Amniotic epithelial cell (primary cell): ENCODE results near the gene STK25.

Source experiments
- DNase-seq: peaks from one replicate; pipeline ENCODE4 v3.0.0-alpha.2; 2010; ENCODE audit warnings: low read depth

STK25 gene

GRCh38 chr2:241493092-241493491 is 15.3 kb downstream of the STK25 start:
- no peak for DNase-seq

- DNase-seq = no peak
These were observed 16.2 kb downstream of the STK25 start for GRCh38 chr2:241492174-241492565.

- DNase-seq = no peak
These were observed 16.7 kb downstream of the STK25 start for GRCh38 chr2:241491549-241492173.

- no peak for DNase-seq
These were observed 17.4 kb downstream of the STK25 start for GRCh38 chr2:241490825-241491506.

GRCh38 chr2:241489733-241490680 is 18.4 kb downstream of the STK25 start:
- no peak for DNase-seq

GRCh38 chr2:241489088-241489487 is 19.3 kb downstream of the STK25 start:
- no peak for DNase-seq

- DNase-seq = no peak
These were observed 23.0 kb downstream of the STK25 start for GRCh38 chr2:241485172-241485911.

- no peak for DNase-seq
These were observed 25.1 kb downstream of the STK25 start for GRCh38 chr2:241483305-241483704.

GRCh38 chr2:241482126-241482955 is 26.0 kb downstream of the STK25 start:
- DNase-seq = no peak

- no peak for DNase-seq
These were observed 26.7 kb downstream of the STK25 start for GRCh38 chr2:241481687-241482086.

GRCh38 chr2:241479026-241479898 is 29.1 kb downstream of the STK25 start:
- no peak for DNase-seq

GRCh38 chr2:241478166-241478565 is 30.2 kb downstream of the STK25 start:
- no peak for DNase-seq

- no peak for DNase-seq
These were observed 33.1 kb downstream of the STK25 start for GRCh38 chr2:241475267-241475666.

- no peak for DNase-seq
These were observed 35.0 kb downstream of the STK25 start for GRCh38 chr2:241473399-241473798.

GRCh38 chr2:241469746-241470145 is 38.6 kb downstream of the STK25 start:
- no peak for DNase-seq

GRCh38 chr2:241468476-241468781 is 40.0 kb downstream of the STK25 start:
- no peak for DNase-seq

GRCh38 chr2:241467777-241468475 is 40.5 kb downstream of the STK25 start:
- no peak for DNase-seq

GRCh38 chr2:241466230-241466629 is 42.2 kb downstream of the STK25 start:
- DNase-seq = no peak

- no peak for DNase-seq
These were observed 42.8 kb downstream of the STK25 start for GRCh38 chr2:241465543-241465942.
